GM13976 (cell line): ENCODE data around the gene NR6A1.

ENCODE experiments used
- DNase-seq: peaks from one replicate; pipeline ENCODE4 v3.0.0; 2012; ENCODE audit warnings: low spot score
- CTCF ChIP-seq: IDR thresholded peaks from 2 replicates; pipeline ENCODE4 v1.5.1; 2012; ENCODE audit warnings: borderline replicate concordance, mild to moderate bottlenecking; ENCODE audit not compliant: insufficient read depth; ENCODE audit errors: extremely low read depth, missing control alignments, control extremely low read depth
- in situ Hi-C: fragments of 300-500 bp; cut with MboI; formaldehyde crosslinking; loops from one replicate; pipeline ENCODE4 v1.12.0; 2022; ENCODE audit warnings: low sequenced_read_pairs, mixed read lengths, inconsistent platforms; ENCODE audit not compliant: unreplicated experiment

Gene NR6A1

DNA sequence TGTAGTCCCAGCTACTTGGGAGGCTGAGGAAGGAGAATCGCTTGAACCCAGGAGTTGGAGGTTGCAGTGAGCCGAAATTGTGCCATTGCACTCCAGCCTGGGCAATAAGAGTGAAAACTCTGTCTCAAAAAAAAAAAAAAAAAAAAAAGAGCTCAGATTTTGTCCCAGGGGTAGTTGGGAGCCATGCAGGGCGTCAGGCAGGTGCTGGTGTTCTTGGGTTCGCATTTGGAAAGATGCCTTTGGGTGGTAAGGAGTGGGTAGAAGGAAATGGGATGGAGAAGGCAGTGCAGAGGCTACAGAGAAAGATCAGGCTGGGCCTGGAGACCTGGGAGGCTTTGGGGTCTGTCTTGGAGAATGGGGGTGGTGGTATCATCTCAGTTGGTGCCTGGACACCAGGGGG lies 297.0 kb downstream of the NR6A1 start:
- in situ Hi-C loops: no loop called here
- no peak for TF ChIP-seq CTCF
- DNase-seq: no peak

GRCh38 chr9:124473310-124473709 lies 297.8 kb downstream of the NR6A1 start:
- in situ Hi-C loops: no loop called here
- TF ChIP-seq CTCF: no peak

GRCh38 chr9:124472770-124473169 lies 298.3 kb downstream of the NR6A1 start:
- no peak for TF ChIP-seq CTCF
- no peak for DNase-seq
- in situ Hi-C loops: no loop called here

More at GRCh38 chr9:124473310-124473709, 297.8 kb downstream of the NR6A1 start:
- no peak for DNase-seq

DNA sequence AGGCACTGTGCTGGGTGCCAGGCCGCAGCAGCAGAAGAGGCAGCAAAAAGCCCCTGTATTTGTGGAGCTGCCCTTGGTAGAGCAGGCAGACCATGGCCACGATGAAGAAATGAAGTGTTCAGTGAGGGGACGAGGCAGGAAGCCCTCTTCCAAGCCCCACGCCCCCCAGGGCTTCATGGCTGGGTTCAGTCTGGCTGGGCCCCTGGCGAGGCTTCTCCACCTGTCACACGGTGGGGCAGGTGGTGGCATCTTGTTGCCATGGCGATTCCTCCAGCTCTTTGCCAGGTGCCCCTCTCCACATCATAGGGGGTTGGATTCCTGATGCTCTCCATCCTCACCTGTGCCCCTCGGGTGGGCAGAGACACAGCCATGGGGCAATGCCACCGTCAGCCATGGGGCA lies 299.4 kb downstream of the NR6A1 start:
- no peak for TF ChIP-seq CTCF
- no peak for DNase-seq
- in situ Hi-C loops: no loop called here

DNA sequence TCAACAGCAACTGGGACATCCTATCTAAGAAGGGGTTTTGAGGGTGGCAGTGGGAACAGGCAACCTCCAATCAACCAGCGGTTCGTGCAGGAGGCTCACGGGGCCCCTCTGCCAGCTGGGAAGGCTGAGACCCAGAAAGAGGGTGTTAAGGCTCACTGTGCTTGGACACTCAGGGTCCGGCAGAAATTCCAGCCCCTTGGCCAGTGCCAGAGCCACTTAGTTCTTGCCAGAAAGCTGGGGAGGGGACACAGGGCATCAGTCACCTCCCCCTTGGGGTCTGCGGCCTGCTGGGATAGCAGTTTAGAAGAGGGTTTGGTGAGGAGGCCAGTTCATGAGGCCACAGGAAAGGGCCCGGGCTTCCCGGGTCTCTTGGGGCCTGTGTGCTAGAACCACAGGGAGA lies 300.4 kb downstream of the NR6A1 start:
- no peak for DNase-seq
- in situ Hi-C loops: no loop called here
- no peak for TF ChIP-seq CTCF

- in situ Hi-C loops: no loop called here
- TF ChIP-seq CTCF: no peak
- DNase-seq: no peak
Observed at GRCh38 chr9:124470306-124470705, 300.8 kb downstream of the NR6A1 start.

GRCh38 chr9:124469011-124469832 lies 301.9 kb downstream of the NR6A1 start:
- no peak for TF ChIP-seq CTCF
- DNase-seq: no peak
- in situ Hi-C loops: no loop called here
